ENCODE measurements around the gene KRTAP10-1.

Gene KRTAP10-1

DNA sequence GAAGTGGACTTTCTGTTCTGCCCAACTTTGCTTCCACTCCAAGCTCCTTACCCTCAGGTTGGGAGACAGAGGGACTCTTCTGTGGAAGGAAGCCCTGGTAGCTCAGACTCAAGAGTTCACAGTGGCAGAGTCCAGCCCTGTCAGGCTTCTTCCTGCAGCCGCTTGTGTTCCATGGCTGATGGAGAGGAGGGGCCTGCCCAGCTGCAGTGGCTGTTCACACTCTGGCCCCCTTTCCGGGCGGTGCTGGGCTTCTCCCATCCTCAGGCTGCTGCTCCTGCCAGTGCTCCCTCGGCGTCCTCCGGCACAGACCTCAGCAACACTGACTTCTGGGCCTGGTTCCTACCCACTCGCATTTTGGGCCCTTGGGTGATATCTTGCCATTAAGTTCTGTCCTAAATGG is 4.0 kb downstream of the KRTAP10-1 start:
- no peak overlapping the region for H3K27ac ChIP-seq (ENCODE audit: low read depth, low read length)
- H3K4me1 ChIP-seq (ENCODE audit: control insufficient read depth in 1 of 2, insufficient read depth in 2 of 2, low read length in 2 of 2): no peaks in the 10 kb centered on the region
- H3K9me3 ChIP-seq (ENCODE audit: control insufficient read depth in 1 of 2, low read length in 2 of 2): no peaks in the 10 kb centered on the region
- H3K9ac ChIP-seq (ENCODE audit: low read depth in 1 of 2, low read length in 2 of 2): no peak overlapping the region
- H3K27me3 ChIP-seq (ENCODE audit: control insufficient read depth in 1 of 2, insufficient read depth in 2 of 2, low read length in 2 of 2): no peaks in the 10 kb centered on the region
- no peak overlapping the region for H3K4me3 ChIP-seq (ENCODE audit: low read depth in 1 of 2, low read length in 2 of 2)
- no peaks in the 10 kb centered on the region for H3K36me3 ChIP-seq (ENCODE audit: control insufficient read depth in 1 of 2, insufficient read depth in 2 of 2, low read length in 2 of 2)

DNA sequence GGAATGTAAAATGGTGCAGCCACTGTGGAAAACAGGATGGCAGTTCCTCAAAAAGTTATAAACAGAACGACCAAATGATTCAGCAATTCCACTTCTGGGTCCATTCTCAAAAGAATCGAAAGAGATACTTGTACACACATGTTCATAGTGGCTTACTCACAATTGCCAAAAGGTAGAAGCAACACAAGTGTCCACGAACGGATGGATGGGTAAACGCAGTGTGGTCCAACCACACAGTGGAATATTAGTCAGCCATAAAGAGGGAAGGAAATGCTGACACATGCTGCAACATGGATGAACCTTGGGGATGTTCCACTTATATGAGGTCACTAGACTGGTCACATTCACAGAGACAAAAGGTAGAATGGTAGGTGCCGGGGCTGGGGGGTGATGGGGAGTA is 5.3 kb downstream of the KRTAP10-1 start:
- Histone ChIP-seq H3K36me3 (ENCODE audit: control insufficient read depth in 1 of 2, insufficient read depth in 2 of 2, low read length in 2 of 2) (no peaks in the 10 kb centered on the region), H3K27ac (ENCODE audit: low read depth, low read length) (no peak overlapping the region), H3K4me1 (ENCODE audit: control insufficient read depth in 1 of 2, insufficient read depth in 2 of 2, low read length in 2 of 2) (no peaks in the 10 kb centered on the region), H3K9ac (ENCODE audit: low read depth in 1 of 2, low read length in 2 of 2) (no peak overlapping the region), H3K27me3 (ENCODE audit: control insufficient read depth in 1 of 2, insufficient read depth in 2 of 2, low read length in 2 of 2) (peaks cover 0 to 6% of the 10 kb centered on the region in 2 donors), H3K9me3 (ENCODE audit: control insufficient read depth in 1 of 2, low read length in 2 of 2) (no peaks in the 10 kb centered on the region), H3K4me3 (ENCODE audit: low read depth in 1 of 2, low read length in 2 of 2) (no peak overlapping the region)

DNA sequence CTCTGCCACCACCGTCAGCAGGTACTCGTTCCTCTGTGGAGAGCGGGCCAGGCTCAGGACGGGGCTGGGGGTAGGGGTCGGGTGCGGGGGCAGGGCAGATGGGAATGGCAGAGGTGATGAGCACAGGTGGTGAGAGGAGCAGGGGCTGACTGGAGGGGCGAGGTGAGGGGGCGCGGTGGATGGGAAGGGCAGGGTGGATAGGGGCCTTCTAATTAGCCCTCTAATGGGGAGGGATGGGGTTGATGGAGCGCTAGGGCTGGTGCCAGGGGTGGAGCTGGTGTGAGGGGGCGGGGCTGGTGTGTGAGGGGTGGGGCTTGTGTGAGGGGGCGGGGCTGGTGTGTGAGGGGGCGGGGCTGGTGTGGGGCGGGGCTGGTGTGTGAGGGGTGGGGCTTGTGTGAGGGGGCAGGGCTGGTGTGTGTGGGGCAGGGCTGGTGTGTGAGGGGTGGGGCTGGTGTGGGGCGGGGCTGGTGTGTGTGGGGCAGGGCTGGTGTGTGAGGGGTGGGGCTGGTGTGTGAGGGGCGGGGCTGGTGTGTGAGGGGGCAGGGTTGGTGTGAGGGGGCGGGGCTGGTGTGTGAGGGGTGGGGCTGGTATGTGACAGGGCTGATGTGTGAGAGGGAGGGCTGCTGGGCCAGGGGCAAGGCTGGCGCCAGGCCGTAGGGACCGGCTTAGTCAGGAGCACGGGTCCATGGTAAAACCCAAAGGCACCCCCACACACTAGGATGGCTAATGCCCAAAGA is 5.9 kb downstream of the KRTAP10-1 start:
- Histone ChIP-seq H3K4me1 (ENCODE audit: control insufficient read depth in 1 of 2, insufficient read depth in 2 of 2, low read length in 2 of 2) (no peaks in the 10 kb centered on the region), H3K9me3 (ENCODE audit: control insufficient read depth in 1 of 2, low read length in 2 of 2) (no peaks in the 10 kb centered on the region), H3K27me3 (ENCODE audit: control insufficient read depth in 1 of 2, insufficient read depth in 2 of 2, low read length in 2 of 2) (peaks cover 0 to 6% of the 10 kb centered on the region in 2 donors), H3K27ac (ENCODE audit: low read depth, low read length) (no peak overlapping the region), H3K36me3 (ENCODE audit: control insufficient read depth in 1 of 2, insufficient read depth in 2 of 2, low read length in 2 of 2) (no peaks in the 10 kb centered on the region), H3K4me3 (ENCODE audit: low read depth in 1 of 2, low read length in 2 of 2) (no peak overlapping the region), H3K9ac (ENCODE audit: low read depth in 1 of 2, low read length in 2 of 2) (no peak overlapping the region)

DNA sequence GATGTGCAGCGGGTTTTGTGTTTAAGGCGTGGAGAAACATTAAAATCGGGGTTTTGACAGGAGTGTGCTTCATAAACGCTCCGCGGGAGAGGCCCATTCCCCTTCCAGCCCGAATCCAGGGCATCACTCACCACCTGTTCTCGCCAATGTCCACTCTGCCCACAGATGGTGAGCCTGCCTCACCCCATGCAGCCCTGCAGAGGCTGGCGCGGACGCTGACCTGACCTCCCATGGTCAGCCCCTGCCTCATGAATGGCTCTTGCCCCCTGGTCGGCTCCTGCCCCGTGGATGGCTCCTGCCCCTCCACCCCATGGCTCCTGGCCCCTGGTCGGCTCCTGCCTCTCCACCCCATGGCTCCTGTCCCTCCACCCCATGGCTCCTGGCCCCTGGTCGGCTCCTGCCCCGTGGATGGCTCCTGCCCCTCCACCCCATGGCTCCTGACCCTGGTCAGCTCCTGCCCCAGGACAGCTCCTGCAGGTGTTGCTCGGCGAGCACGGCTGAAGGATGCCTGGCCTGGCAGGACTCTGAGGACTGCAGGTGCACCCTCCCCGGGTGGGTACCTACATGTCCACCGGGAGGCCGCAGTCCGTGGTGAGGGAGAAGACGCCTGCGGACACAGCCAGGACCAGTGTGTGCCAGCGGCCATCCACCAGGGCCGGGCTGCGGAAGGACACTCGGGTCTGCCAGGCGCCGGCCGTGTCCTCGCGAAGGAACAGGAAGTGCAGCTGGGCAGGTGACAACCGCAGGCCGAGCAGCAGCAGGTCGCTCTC is 6.7 kb downstream of the KRTAP10-1 start:
- Histone ChIP-seq H3K27ac (ENCODE audit: low read depth, low read length) (no peak overlapping the region), H3K4me1 (ENCODE audit: control insufficient read depth in 1 of 2, insufficient read depth in 2 of 2, low read length in 2 of 2) (no peaks in the 10 kb centered on the region), H3K9me3 (ENCODE audit: control insufficient read depth in 1 of 2, low read length in 2 of 2) (no peaks in the 10 kb centered on the region), H3K9ac (ENCODE audit: low read depth in 1 of 2, low read length in 2 of 2) (no peak overlapping the region), H3K36me3 (ENCODE audit: control insufficient read depth in 1 of 2, insufficient read depth in 2 of 2, low read length in 2 of 2) (no peaks in the 10 kb centered on the region), H3K4me3 (ENCODE audit: low read depth in 1 of 2, low read length in 2 of 2) (no peak overlapping the region), H3K27me3 (ENCODE audit: control insufficient read depth in 1 of 2, insufficient read depth in 2 of 2, low read length in 2 of 2) (peaks cover 0 to 6% of the 10 kb centered on the region in 2 donors)

DNA sequence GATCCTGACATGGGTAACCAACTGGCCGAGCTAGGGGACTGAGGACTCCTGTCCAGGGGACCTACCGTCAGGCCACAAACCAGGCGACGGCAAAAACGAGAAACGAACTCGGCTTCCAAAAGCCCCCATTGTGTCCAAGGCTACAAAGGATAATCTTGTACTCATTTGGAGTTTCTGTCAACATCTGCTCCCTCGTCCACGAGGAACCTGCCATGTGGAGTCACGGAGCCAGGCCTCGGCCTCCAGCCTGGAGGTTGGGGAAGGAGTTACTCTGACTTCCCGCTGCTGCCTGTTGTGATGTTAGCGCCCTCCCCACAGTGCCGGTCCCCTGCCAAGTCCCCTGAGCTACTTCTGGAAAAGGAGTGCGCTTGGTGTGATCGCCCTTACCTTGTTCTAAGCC is 7.3 kb downstream of the KRTAP10-1 start:
- H3K27ac ChIP-seq (ENCODE audit: low read depth, low read length): no peak overlapping the region
- H3K36me3 ChIP-seq (ENCODE audit: control insufficient read depth in 1 of 2, insufficient read depth in 2 of 2, low read length in 2 of 2): no peaks in the 10 kb centered on the region
- no peak overlapping the region for H3K4me3 ChIP-seq (ENCODE audit: low read depth in 1 of 2, low read length in 2 of 2)
- H3K9ac ChIP-seq (ENCODE audit: low read depth in 1 of 2, low read length in 2 of 2): no peak overlapping the region
- no peaks in the 10 kb centered on the region for H3K4me1 ChIP-seq (ENCODE audit: control insufficient read depth in 1 of 2, insufficient read depth in 2 of 2, low read length in 2 of 2)
- H3K9me3 ChIP-seq (ENCODE audit: control insufficient read depth in 1 of 2, low read length in 2 of 2): no peaks in the 10 kb centered on the region
- peaks cover 0 to 6% of the 10 kb centered on the region in 2 donors for H3K27me3 ChIP-seq (ENCODE audit: control insufficient read depth in 1 of 2, insufficient read depth in 2 of 2, low read length in 2 of 2)

DNA sequence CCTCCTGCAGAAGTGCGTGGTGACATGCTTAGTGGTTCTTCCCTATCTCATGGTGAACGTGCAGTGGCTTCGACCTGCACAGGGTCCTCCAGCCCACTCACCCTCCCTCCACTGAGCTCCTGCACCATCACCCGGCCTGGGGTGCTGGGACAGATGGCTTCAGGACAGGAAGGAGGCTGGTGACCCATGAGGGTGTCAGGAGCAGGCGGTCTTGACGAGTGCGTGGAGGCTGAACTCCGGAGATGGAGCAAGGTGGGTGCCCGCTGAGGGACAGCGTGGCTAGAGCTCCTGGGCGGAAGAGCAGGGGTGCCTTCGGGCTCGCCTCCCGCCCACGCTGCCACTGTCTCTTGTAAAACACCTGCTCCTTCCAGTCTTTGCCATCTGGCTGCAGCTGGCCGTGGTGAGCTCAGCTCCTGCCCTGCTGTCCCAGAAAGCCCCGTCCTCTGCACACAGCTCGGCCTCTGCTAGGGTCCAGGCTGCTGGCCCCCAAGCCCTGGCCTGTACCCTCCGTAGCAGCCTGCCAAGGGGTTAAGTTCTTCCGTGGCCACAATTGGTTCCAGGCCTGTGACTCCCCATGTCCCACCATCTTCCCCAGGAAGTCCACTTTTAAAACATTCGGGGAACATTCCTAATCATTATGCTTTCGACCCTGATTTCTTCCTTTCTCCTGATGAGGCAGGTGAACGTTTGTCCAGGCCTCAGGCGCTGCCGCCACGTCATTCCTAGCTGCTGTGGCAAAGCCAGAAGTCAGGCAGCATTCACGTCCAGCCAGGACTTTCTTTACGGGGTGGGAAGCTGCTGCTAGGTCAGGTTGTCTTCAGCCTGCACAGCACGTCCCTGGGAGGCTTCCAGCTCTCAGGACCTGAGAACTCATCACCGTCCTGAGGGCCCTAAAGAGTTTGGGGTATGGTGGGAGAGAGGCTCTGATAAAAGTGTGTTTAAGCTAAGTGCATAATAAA is 8.1 kb downstream of the KRTAP10-1 start:
- no peaks in the 10 kb centered on the region for H3K4me1 ChIP-seq (ENCODE audit: control insufficient read depth in 1 of 2, insufficient read depth in 2 of 2, low read length in 2 of 2)
- H3K9me3 ChIP-seq (ENCODE audit: control insufficient read depth in 1 of 2, low read length in 2 of 2): no peaks in the 10 kb centered on the region
- peaks cover 0 to 6% of the 10 kb centered on the region in 2 donors for H3K27me3 ChIP-seq (ENCODE audit: control insufficient read depth in 1 of 2, insufficient read depth in 2 of 2, low read length in 2 of 2)
- no peak overlapping the region for H3K4me3 ChIP-seq (ENCODE audit: low read depth in 1 of 2, low read length in 2 of 2)
- H3K9ac ChIP-seq (ENCODE audit: low read depth in 1 of 2, low read length in 2 of 2): no peak overlapping the region
- H3K27ac ChIP-seq (ENCODE audit: low read depth, low read length): no peak overlapping the region
- no peaks in the 10 kb centered on the region for H3K36me3 ChIP-seq (ENCODE audit: control insufficient read depth in 1 of 2, insufficient read depth in 2 of 2, low read length in 2 of 2)

DNA sequence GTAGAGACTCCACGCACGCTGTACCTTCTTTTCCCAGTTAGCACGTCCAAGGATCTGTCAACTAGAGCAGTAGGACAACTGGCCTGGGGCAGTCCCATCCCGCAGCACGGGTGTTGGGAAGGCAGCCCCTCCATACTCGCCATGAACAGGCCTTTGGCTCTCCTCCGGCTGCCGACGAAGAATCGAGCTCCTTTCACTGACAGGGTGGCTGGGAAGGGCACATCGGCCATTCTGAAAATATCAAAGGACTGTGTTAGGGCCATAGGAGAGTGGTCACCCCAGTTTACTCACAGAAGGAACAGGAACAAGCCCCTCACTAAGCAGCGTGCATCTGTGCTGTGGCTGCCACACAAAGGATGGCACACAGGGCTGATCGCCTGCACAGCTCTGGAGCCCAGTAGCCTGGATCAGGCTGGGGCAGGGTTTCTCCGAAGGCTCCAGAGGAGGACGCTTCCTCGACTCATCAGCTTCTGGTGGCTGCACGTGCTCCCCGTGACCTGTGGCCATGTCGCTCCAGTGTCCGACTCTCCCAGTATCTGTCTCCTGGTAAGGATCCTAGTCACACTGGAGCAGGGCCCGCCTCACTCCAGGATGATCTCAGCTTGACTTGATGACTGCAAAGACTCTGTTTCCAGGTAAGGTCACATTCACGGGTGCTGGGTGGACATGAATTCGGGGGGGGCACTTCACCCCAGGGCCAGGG is 8.9 kb downstream of the KRTAP10-1 start:
- H3K4me1 ChIP-seq (ENCODE audit: control insufficient read depth in 1 of 2, insufficient read depth in 2 of 2, low read length in 2 of 2): no peaks in the 10 kb centered on the region
- no peaks in the 10 kb centered on the region for H3K9me3 ChIP-seq (ENCODE audit: control insufficient read depth in 1 of 2, low read length in 2 of 2)
- no peak overlapping the region for H3K27ac ChIP-seq (ENCODE audit: low read depth, low read length)
- no peak overlapping the region for H3K4me3 ChIP-seq (ENCODE audit: low read depth in 1 of 2, low read length in 2 of 2)
- H3K36me3 ChIP-seq (ENCODE audit: control insufficient read depth in 1 of 2, insufficient read depth in 2 of 2, low read length in 2 of 2): no peaks in the 10 kb centered on the region
- H3K9ac ChIP-seq (ENCODE audit: low read depth in 1 of 2, low read length in 2 of 2): no peak overlapping the region
- H3K27me3 ChIP-seq (ENCODE audit: control insufficient read depth in 1 of 2, insufficient read depth in 2 of 2, low read length in 2 of 2): peaks cover 0 to 6% of the 10 kb centered on the region in 2 donors

DNA sequence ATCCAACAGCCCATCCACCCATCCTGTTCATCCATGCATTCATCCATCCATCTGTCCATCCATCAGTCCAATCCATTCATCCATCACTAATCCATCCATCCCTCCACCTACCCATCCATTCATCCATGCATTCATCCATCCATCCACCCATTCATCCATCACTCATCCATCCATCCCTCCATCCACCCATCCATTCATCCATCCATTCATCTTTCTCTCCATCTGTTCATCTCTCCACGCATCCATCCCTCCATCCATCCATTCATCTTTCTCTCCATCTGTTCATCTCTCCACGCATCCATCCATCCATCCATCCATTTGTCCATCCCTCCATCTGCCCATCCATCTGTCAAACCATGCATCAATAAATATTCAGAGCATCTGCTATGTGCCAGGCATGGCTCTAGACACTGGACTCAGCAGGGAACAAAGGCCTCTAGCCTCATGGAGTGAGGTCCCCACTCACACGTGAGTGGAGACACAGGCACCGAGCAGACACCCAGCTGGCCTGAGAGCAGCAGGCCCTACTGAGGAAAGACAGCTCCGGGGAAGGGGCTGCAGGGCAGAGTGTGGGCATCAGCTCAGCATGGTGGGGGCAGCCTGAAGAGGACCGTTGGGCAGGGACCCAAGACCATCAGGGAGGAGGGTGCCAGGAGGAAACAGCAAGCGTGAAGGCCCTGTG is 9.6 kb downstream of the KRTAP10-1 start:
- H3K4me3 ChIP-seq (ENCODE audit: low read depth in 1 of 2, low read length in 2 of 2): no peak overlapping the region
- H3K9ac ChIP-seq (ENCODE audit: low read depth in 1 of 2, low read length in 2 of 2): no peak overlapping the region
- no peak overlapping the region for H3K27ac ChIP-seq (ENCODE audit: low read depth, low read length)
- no peaks in the 10 kb centered on the region for H3K36me3 ChIP-seq (ENCODE audit: control insufficient read depth in 1 of 2, insufficient read depth in 2 of 2, low read length in 2 of 2)
- no peaks in the 10 kb centered on the region for H3K9me3 ChIP-seq (ENCODE audit: control insufficient read depth in 1 of 2, low read length in 2 of 2)
- no peaks in the 10 kb centered on the region for H3K4me1 ChIP-seq (ENCODE audit: control insufficient read depth in 1 of 2, insufficient read depth in 2 of 2, low read length in 2 of 2)
- peaks cover 0 to 6% of the 10 kb centered on the region in 2 donors for H3K27me3 ChIP-seq (ENCODE audit: control insufficient read depth in 1 of 2, insufficient read depth in 2 of 2, low read length in 2 of 2)

DNA sequence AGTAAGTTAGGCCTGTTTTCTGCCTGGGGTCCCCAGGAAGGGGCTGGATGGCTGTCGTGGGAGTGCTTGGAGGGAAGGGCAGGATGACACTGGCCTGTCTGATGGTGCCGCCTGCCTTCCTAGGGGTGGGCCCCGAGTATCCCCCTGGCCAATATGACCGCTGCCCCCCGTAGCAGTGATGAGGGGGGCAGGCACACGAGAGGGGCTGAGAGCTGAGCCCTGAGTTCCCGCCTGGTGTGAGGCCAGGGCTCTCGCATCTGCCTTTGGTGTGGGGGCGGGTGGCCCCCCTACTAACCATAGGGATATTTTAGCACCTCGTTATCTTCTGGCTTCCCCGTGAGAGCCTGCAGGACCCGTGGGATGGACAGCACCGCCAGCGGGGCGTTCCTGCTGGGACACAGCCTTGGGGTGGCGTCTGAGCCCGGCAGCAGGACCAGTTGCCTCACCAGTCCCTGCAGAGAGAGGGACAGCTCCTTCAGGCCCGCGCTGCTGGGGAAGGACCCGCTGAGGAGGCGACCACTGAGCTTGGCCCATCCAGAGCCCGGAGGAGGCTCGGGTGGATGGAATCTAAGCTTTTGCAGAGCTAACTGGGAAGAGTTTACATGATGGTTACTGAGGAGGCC is 10.4 kb downstream of the KRTAP10-1 start:
- H3K36me3 ChIP-seq (ENCODE audit: control insufficient read depth in 1 of 2, insufficient read depth in 2 of 2, low read length in 2 of 2): no peaks in the 10 kb centered on the region
- peaks cover 0 to 6% of the 10 kb centered on the region in 2 donors for H3K27me3 ChIP-seq (ENCODE audit: control insufficient read depth in 1 of 2, insufficient read depth in 2 of 2, low read length in 2 of 2)
- no peaks in the 10 kb centered on the region for H3K4me1 ChIP-seq (ENCODE audit: control insufficient read depth in 1 of 2, insufficient read depth in 2 of 2, low read length in 2 of 2)

More for the DNA sequence above, 10.4 kb downstream of the KRTAP10-1 start:
- Histone ChIP-seq H3K9ac (ENCODE audit: low read depth in 1 of 2, low read length in 2 of 2) (no peak overlapping the region), H3K4me3 (ENCODE audit: low read depth in 1 of 2, low read length in 2 of 2) (no peak overlapping the region), H3K27ac (ENCODE audit: low read depth, low read length) (no peak overlapping the region), H3K9me3 (ENCODE audit: control insufficient read depth in 1 of 2, low read length in 2 of 2) (no peaks in the 10 kb centered on the region)

Data from duodenal mucosa (tissue), 2 donors.